HEK293 (cell line): ENCODE measurements around the gene BRI3.

ENCODE experiments used
- ELK4 ChIP-seq: IDR thresholded peaks from 2 replicates; pipeline ENCODE4 v1.6.1; 2011; ENCODE audit warnings: mild to moderate bottlenecking, low read depth, low read length, borderline replicate concordance
- GLI2 ChIP-seq: fragments of 450-650 bp; formaldehyde crosslinking; IDR thresholded peaks from 2 replicates; pipeline ENCODE4; 2017; ENCODE audit warnings: missing biosample characterization, missing genetic modification characterization, low read depth, borderline replicate concordance
- HOXD13 ChIP-seq: sonication (generic); formaldehyde crosslinking; IDR thresholded peaks from 2 replicates; pipeline ENCODE4 v1.8.0; 2022; ENCODE audit warnings: missing genetic modification reagents, borderline replicate concordance
- PRDM2 ChIP-seq: fragments of 450-650 bp; formaldehyde crosslinking; IDR thresholded peaks from 2 replicates; pipeline ENCODE4 v1.5.1; 2016; ENCODE audit warnings: missing biosample characterization, missing genetic modification characterization, borderline replicate concordance
- ZBTB1 ChIP-seq: fragments of 450-650 bp; formaldehyde crosslinking; IDR thresholded peaks from 2 replicates; pipeline ENCODE4 v1.5.1; 2016; ENCODE audit warnings: missing biosample characterization, missing genetic modification characterization
- ZBTB20 ChIP-seq: fragments of 450-650 bp; formaldehyde crosslinking; IDR thresholded peaks from 2 replicates; pipeline ENCODE4 v1.5.1; 2016; ENCODE audit warnings: missing biosample characterization, missing genetic modification characterization
- ZBTB48 ChIP-seq: fragments of 450-650 bp; formaldehyde crosslinking; IDR thresholded peaks from 2 replicates; pipeline ENCODE4 v1.5.1; 2016; ENCODE audit warnings: missing biosample characterization, missing genetic modification characterization
- ZBTB6 ChIP-seq: fragments of 450-650 bp; formaldehyde crosslinking; IDR thresholded peaks from 2 replicates; pipeline ENCODE4 v1.5.1; 2017; ENCODE audit warnings: missing biosample characterization, missing genetic modification characterization
- ZNF138 ChIP-seq: fragments of 450-650 bp; formaldehyde crosslinking; IDR thresholded peaks from 2 replicates; pipeline ENCODE4 v1.5.1; 2016; ENCODE audit warnings: missing biosample characterization, missing genetic modification characterization, borderline replicate concordance
- ZNF146 ChIP-seq: fragments of 450-650 bp; formaldehyde crosslinking; IDR thresholded peaks from 2 replicates; pipeline ENCODE4 v1.5.1; 2016; ENCODE audit warnings: missing biosample characterization, missing genetic modification characterization
- ZNF169 ChIP-seq: fragments of 450-650 bp; formaldehyde crosslinking; IDR thresholded peaks from 2 replicates; pipeline ENCODE4 v1.5.1; 2016; ENCODE audit warnings: missing biosample characterization, missing genetic modification characterization
- ZNF24 ChIP-seq: fragments of 450-650 bp; formaldehyde crosslinking; IDR thresholded peaks from 2 replicates; pipeline ENCODE4 v1.5.1; 2016; ENCODE audit warnings: missing biosample characterization, missing genetic modification characterization
- ZNF280C ChIP-seq: fragments of 450-650 bp; formaldehyde crosslinking; IDR thresholded peaks from 2 replicates; pipeline ENCODE4 v1.5.1; 2016; ENCODE audit warnings: missing biosample characterization, missing genetic modification characterization
- ZNF350 ChIP-seq: fragments of 450-650 bp; formaldehyde crosslinking; IDR thresholded peaks from 2 replicates; pipeline ENCODE4 v1.5.0; 2017; ENCODE audit warnings: missing biosample characterization, mild to moderate bottlenecking, missing genetic modification characterization
- ZNF423 ChIP-seq: fragments of 450-650 bp; formaldehyde crosslinking; IDR thresholded peaks from 2 replicates; pipeline ENCODE4 v1.5.1; 2016; ENCODE audit warnings: missing biosample characterization, missing genetic modification characterization
- ZNF433 ChIP-seq: fragments of 450-650 bp; formaldehyde crosslinking; IDR thresholded peaks from 2 replicates; pipeline ENCODE4 v1.5.1; 2016; ENCODE audit warnings: missing biosample characterization, missing genetic modification characterization, low read depth
- ZNF521 ChIP-seq: fragments of 450-650 bp; formaldehyde crosslinking; IDR thresholded peaks from 2 replicates; pipeline ENCODE4 v1.5.1; 2017; ENCODE audit warnings: missing biosample characterization, mild to moderate bottlenecking, missing genetic modification characterization
- ZNF560 ChIP-seq: fragments of 450-650 bp; formaldehyde crosslinking; IDR thresholded peaks from 2 replicates; pipeline ENCODE4 v1.5.1; 2017; ENCODE audit warnings: missing biosample characterization, missing genetic modification characterization, borderline replicate concordance
- ZNF747 ChIP-seq: fragments of 450-650 bp; formaldehyde crosslinking; IDR thresholded peaks from 2 replicates; pipeline ENCODE4 v1.5.1; 2016; ENCODE audit warnings: missing biosample characterization, missing genetic modification characterization
- ZNF830 ChIP-seq: fragments of 450-650 bp; IDR thresholded peaks from 2 replicates; pipeline ENCODE4 v1.5.0; 2018; ENCODE audit warnings: missing biosample characterization, missing genetic modification characterization, low read depth, mild to moderate bottlenecking, moderate library complexity
- ZSCAN5A ChIP-seq: fragments of 450-650 bp; formaldehyde crosslinking; IDR thresholded peaks from 2 replicates; pipeline ENCODE4 v1.5.1; 2016; ENCODE audit warnings: missing biosample characterization, missing genetic modification characterization
- TF ChIP-seq, protein P1 (sequence below): fragments of 450-650 bp; formaldehyde crosslinking; IDR thresholded peaks from 2 replicates; pipeline ENCODE4 v1.5.1; 2016; ENCODE audit warnings: missing biosample characterization, missing genetic modification characterization
- TF ChIP-seq, protein P2 (sequence below): fragments of 450-650 bp; IDR thresholded peaks from 2 replicates; pipeline ENCODE4 v1.5.1; 2018; ENCODE audit warnings: missing biosample characterization, mild to moderate bottlenecking, missing genetic modification characterization

Gene BRI3

GRCh38 chr7:98251601-98252424 is 29.7 kb upstream of the BRI3 start, which contains the start of gene TECPR1 (continued):
- TF ChIP-seq, protein P1, sequence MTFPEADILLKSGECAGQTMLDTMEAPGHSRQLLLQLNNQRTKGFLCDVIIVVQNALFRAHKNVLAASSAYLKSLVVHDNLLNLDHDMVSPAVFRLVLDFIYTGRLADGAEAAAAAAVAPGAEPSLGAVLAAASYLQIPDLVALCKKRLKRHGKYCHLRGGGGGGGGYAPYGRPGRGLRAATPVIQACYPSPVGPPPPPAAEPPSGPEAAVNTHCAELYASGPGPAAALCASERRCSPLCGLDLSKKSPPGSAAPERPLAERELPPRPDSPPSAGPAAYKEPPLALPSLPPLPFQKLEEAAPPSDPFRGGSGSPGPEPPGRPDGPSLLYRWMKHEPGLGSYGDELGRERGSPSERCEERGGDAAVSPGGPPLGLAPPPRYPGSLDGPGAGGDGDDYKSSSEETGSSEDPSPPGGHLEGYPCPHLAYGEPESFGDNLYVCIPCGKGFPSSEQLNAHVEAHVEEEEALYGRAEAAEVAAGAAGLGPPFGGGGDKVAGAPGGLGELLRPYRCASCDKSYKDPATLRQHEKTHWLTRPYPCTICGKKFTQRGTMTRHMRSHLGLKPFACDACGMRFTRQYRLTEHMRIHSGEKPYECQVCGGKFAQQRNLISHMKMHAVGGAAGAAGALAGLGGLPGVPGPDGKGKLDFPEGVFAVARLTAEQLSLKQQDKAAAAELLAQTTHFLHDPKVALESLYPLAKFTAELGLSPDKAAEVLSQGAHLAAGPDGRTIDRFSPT, result peak; percentile 58
- TF ChIP-seq ZBTB48 (tag by site-specific recombination), result 0 out of 2 replicates have a peak, but pooled peaks have one; percentile 36
- no peak for TF ChIP-seq HOXD13 (CRISPR knock-in tag)
- TF ChIP-seq ZNF560, result no peak
- TF ChIP-seq ZBTB20 (tag by site-specific recombination), result peak; percentile 62; the same call in 1 of the 2 replicates
- TF ChIP-seq ZNF350, result no peak
- no peak for TF ChIP-seq ZNF24 (tag by site-specific recombination)
- TF ChIP-seq PRDM2 (tag by site-specific recombination), result no peak
- TF ChIP-seq ZNF433 (tag by site-specific recombination), result no peak
- TF ChIP-seq ZBTB1, result no peak
- no peak for TF ChIP-seq ZBTB6 (tag by site-specific recombination)
- TF ChIP-seq ZNF138 (tag by site-specific recombination), result no peak
- no peak for TF ChIP-seq ZNF146 (tag by site-specific recombination)
- TF ChIP-seq ZNF169 (tag by site-specific recombination), result no peak
- TF ChIP-seq ZNF423 (tag by site-specific recombination), result no peak
- TF ChIP-seq, protein P2, sequence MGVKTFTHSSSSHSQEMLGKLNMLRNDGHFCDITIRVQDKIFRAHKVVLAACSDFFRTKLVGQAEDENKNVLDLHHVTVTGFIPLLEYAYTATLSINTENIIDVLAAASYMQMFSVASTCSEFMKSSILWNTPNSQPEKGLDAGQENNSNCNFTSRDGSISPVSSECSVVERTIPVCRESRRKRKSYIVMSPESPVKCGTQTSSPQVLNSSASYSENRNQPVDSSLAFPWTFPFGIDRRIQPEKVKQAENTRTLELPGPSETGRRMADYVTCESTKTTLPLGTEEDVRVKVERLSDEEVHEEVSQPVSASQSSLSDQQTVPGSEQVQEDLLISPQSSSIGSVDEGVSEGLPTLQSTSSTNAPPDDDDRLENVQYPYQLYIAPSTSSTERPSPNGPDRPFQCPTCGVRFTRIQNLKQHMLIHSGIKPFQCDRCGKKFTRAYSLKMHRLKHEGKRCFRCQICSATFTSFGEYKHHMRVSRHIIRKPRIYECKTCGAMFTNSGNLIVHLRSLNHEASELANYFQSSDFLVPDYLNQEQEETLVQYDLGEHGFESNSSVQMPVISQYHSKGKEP (tag by site-specific recombination), result no peak
- TF ChIP-seq ZNF280C, result no peak
- TF ChIP-seq ZNF747 (tag by site-specific recombination), result no peak
- TF ChIP-seq ZSCAN5A (tag by site-specific recombination), result peak; percentile 16; the same call in 1 of the 2 replicates
- TF ChIP-seq ELK4, result peak; percentile 93
- TF ChIP-seq ZNF830 (tag by site-specific recombination), result no peak
- TF ChIP-seq ZNF521, result no peak
- no peak for TF ChIP-seq GLI2
